NCI-H2029 (cell line): Measurements from ENCODE around the gene SEMA4F.

Experiments used
- DNase-seq: peaks from one replicate; lab custom pipeline; 2025; lab: John Stamatoyannopoulos, UW

SEMA4F gene

GRCh38 chr2:74706741-74707140 lies 52.7 kb downstream of the SEMA4F start:
- DNase-seq = no peak

GRCh38 chr2:74707837-74708236 lies 53.8 kb downstream of the SEMA4F start:
- DNase-seq = no peak

- DNase-seq = no peak
Measured at GRCh38 chr2:74708296-74708695, 54.2 kb downstream of the SEMA4F start.

- DNase-seq = no peak
Measured at GRCh38 chr2:74708883-74709282, 54.8 kb downstream of the SEMA4F start.

- no peak for DNase-seq
Measured at GRCh38 chr2:74712223-74713053, 58.4 kb downstream of the SEMA4F start.

GRCh38 chr2:74714691-74715080 lies 60.6 kb downstream of the SEMA4F start:
- DNase-seq = peak; percentile 25

GRCh38 chr2:74715081-74715791 lies 61.2 kb downstream of the SEMA4F start:
- peak; percentile 42 for DNase-seq

GRCh38 chr2:74715880-74716279 lies 61.8 kb downstream of the SEMA4F start:
- DNase-seq = no peak

- no peak for DNase-seq
Measured at GRCh38 chr2:74719066-74719465, 65.0 kb downstream of the SEMA4F start.

- DNase-seq = no peak
Measured at GRCh38 chr2:74721316-74721715, 67.3 kb downstream of the SEMA4F start.

GRCh38 chr2:74724496-74724895 lies 70.4 kb downstream of the SEMA4F start:
- no peak for DNase-seq

GRCh38 chr2:74725287-74725686 lies 71.2 kb downstream of the SEMA4F start:
- no peak for DNase-seq

- no peak for DNase-seq
Measured at GRCh38 chr2:74728842-74729241, 74.8 kb downstream of the SEMA4F start.

- no peak for DNase-seq
Measured at GRCh38 chr2:74730530-74730929, 76.5 kb downstream of the SEMA4F start.
